Stimulated activated CD8-positive, alpha-beta memory T cell treated with anti-CD3 and anti-CD28 coated beads, Interleukin-4, amount 100 ng/mL, for 48 hours (primary cell): ENCODE measurements around the gene CEMIP2.

Source experiments
- DNase-seq: peaks from one replicate; pipeline ENCODE4 v3.0.0-alpha.2; 2020

Gene CEMIP2

DNA sequence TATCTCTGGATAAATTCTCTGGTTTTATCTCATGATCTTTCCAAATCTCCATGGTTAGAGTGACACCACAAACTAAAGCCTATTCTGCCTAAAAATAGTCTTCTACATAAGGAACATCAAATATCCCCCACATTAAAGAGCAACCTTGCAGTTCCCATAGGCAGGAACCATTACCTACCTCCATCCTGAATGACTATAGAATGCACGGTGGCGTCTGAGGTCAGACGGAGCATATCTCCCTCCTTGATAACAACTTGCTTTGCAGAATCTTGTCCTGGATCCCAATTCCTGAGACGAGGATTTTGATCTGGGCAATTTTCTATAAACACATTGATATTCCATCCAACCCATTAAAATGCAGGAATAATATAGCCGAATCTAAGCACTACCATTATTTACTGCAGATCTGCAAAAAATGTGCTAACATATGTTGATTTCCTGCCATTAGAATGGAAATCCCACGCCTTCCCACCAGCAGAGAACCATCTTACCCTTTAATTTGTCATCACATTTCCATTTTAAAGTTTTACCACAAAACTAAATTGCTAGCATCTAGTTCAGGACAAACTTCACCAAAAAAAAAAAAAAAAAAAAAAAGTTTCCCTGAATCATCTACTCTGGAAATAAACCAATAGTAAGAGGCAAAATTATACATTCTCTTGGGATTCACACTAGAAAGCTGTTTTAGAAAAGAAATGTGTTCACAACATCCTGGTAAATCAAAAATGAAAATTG, 22.1 kb downstream of the CEMIP2 start:
- no peak for DNase-seq

DNA sequence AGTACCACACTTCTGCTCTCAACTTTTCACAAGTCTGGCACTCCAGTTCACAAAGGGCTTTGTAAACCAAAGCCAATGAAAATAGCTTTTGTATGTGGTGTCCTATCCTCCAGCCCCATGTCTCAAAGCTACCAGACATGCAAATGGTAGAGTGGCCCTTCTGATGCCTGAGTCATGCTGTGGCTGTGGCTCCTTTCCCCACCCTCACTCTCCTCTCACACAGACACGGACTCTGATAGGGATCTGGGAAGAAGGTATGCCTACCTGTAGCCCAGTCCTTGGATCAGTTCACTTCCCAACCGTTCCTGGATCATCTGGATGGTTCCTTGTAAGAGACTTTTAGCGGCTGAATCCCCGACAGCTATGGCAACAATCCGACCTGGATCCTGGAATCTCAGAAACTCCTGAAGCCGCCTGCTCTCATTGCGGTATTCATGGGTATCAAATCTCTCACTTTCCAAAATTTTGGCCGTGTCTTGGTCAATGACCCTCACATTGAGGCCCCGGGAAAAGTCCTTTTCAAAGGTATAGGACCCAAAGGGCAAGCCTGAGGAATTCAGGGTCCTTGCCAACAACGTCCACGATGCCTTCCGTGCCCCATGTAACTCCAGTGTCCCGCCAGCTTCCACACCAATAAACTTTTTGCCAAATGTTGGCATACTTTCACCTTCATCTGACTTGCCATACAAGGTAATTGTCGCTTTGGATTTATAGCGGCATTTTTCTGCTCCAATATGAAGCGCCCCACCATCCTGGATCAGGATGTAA, 23.4 kb downstream of the CEMIP2 start:
- DNase-seq = no peak

DNA sequence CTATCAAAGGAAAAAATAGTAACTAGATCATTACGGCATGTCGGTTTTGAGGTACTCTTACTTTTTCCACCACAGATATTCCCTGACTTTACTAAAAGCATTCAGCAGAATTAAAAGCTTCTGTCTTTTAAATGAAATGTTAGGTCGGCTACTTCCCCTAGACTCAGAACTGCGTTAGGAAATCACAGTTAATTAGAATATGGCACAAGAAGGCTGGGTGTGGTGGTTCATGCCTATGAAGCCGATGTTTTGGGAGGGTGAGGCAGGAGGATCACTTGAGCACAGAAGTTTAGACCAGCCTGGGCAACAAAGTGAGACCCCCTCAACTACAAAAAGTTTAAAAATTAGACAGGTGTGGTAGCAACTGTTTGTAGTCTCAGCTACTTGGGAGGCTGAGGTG, 24.4 kb downstream of the CEMIP2 start:
- DNase-seq = no peak

DNA sequence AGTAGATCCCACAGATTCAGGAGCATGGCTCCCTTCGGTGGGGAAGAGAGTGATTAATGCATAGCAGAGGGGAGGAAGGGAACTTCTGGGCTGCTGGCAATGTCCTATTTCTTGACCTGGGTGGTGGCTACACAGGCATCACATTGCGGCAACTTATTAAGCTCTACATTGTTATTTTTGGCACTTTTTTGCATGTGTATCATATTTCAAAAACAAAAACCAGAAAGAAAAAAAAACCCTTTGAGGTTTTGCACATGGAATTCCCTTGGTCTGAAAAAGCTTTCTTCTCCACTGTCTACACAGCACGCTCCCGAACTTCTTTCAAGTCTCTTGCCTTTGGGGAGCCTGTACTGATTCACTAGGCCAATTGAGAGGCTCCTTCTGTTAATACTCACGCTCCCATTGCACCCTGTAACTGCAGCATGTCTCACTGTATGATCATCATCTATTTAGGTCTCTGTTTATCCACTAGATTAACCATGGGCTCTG, 25.1 kb downstream of the CEMIP2 start:
- DNase-seq = no peak

DNA sequence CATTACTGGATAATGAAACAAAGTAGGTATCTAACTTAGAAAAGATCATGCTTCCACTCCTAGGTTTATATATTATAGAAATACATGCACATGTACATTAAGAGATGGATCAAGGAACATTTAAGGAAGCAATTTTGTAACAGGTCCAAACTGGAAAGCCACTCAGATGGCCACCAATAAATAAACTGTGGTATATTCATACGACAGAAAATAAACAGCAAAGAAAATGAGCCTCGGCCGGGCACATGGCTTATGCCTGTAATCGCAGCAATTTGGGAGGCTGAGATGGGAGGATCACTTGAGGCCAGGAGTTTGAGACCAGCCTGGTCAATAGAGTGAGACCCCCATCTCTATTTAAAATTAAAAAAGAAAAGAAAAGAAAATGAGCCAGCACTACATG, 25.6 kb downstream of the CEMIP2 start:
- no peak for DNase-seq

DNA sequence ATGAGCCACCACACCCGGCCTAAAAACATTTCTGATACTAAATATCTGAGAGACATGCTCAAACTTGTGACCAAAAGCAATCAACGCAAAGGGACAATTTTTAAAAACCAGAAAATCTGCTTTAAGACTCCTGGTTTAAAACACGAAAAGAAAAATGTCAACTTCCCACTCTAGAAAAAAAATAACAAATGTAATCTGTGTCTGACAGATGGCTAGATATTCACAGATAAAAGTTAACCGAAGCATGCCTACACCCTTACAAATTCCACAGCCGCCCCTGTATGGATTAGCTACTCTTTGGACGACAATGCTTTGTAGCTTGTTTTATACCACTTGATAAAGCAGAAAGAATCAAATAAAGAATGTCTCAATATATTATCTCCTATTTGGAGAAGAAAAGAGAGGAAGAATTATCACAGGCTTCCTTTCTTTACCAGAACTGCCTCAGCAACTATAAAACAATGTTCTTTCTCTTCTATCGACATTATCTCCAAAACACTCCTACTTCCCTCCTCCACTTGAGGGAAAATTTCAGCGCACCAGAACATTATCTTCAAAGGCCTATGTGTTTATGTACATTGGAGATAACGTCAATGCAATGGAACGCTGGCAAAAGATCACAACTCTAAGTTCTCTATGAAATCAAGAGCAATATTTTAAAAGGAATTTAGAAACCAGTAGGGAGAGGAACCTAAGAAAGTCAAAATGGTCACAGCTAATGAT, 26.2 kb downstream of the CEMIP2 start:
- DNase-seq = no peak

DNA sequence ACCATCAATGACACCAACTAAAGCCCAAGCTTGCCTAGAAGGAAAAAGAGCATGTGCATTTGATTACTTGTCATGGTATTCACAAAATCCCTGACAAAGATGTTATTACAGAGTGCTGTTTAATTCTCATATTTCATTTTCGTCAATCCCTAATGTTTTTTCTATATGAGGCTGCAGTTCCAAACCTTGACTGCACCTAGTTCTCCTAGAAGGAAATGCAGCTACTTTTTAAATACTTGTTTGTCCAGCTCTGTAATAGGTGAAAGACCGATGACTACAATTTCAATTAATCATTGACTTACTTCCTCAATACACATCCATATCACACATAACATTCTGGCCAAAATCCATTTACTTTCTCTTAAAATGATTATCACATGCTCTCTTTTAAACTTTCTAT, 28.1 kb downstream of the CEMIP2 start:
- DNase-seq = no peak

DNA sequence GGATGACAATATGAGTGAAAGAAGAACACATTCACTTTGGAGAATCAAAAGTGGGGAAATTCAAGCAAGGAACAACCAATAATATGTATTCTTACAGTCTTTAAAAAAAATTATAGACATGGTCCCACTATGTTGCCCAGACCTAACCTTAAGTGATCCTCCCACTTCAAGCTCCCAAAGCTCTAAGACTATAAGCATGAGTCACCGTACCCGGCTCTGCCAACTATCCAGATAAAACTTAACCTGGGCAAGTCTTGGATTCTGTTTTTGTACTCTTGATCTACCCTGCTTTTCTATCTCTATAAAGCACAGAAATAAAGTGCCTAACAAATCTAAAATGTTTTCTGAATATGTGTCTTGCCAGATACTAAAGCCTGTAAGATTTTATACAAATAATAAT, 30.9 kb downstream of the CEMIP2 start:
- DNase-seq = no peak

DNA sequence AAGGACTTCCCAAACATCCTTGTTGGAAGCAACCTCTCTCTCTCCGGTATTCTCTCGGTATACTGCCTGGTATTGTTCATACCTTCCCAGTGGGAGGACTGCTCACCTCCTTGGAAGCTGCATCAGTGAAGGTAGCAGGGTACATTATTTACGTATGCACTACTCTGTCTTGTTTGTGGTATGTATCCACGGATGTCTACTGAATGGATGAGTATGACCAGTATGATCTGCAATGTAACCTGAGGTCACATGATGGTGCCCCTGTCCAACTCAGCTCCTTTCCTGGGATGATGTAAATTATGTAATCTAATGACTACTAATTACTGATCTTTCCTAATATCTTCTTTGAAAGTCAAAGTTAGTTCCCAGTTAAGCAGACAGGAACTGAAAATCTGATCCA, 32.1 kb downstream of the CEMIP2 start:
- no peak for DNase-seq

DNA sequence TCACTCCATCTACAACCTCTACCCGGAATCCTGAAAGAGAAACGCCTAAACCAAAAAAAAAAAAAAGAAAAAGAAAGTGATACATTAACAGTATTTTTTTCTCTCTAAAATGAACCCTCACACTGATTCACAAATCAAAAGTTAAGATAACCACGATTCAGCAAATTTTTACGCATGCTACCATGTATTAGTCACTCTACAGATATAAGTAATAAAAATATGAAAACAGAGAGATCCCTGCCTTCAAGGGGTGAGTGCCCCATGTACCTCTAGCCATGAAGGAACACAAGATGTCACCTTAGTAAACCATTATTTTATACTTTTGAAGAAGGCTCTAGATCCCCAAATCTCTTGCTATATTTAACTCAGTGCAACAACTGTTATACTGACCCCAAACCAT, 33.4 kb downstream of the CEMIP2 start:
- DNase-seq = no peak

DNA sequence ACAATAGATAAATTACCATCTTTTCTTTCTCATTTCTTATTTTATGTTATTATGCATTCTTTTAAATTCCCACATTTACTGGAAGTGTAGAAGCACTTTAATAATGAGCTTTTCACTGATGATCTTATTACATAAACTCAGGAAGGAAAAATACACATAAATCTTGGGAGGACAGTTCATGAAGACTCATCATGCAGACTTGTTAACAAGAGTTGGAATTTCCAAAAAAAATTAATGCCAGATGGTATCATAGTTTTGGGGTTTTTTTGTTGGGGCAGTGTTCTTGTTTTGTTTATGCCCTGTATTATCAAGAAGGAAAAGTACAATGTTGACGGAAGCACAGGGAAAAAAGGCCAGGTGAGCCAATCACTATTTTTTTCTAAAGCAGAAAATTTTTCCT, 35.1 kb downstream of the CEMIP2 start:
- DNase-seq = no peak

DNA sequence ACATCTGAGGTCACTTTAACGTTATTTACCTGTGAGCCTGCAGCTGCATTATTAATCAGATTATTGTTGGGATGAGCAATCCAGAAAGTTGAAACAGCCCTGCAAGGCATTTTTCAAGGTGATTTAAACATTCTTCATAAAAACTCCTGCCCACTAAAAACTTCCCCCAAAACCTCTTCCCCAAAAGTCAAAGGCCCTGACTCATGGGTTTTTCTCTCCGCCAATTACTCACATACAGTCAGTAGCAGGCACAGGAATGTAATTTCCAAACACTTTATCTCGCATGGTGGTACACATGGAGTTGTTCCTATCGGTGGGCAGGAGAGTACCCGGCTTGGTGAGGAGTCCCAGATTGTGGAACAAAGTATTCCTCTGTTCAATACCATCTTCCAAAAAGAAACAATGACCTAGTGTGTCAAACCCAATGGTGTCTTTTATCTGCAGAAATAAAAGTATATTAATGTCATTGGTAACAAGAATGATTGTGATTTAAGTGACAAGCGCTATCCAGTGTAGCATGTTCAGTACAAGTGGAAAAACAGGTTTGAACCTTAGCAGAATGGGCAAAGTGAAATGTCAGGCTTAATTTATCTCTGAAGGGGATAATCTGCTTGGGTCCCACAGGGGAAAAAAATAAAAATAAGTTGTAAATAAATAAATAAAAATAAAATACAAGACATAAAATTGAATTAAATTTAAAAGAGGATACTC, 38.3 kb downstream of the CEMIP2 start:
- no peak for DNase-seq

DNA sequence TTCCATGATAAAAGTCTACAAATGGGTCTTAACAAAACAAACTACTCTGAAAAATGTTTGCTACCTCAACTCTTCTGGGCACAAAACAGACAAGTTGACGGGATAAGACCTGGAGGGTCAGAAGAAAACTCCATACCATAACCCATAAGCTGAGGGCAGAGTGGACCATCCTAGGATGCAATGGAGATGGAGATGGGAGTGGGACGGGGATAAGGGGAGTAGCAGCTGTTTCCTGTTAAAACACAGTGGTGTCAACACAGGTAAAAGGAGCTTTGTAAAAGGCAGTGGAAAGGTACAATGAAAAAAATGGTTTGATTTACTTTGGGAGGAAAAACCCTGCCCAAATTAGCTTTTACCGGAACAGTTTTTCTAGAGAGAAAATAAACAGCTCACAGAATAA, 41.6 kb downstream of the CEMIP2 start:
- DNase-seq = no peak

DNA sequence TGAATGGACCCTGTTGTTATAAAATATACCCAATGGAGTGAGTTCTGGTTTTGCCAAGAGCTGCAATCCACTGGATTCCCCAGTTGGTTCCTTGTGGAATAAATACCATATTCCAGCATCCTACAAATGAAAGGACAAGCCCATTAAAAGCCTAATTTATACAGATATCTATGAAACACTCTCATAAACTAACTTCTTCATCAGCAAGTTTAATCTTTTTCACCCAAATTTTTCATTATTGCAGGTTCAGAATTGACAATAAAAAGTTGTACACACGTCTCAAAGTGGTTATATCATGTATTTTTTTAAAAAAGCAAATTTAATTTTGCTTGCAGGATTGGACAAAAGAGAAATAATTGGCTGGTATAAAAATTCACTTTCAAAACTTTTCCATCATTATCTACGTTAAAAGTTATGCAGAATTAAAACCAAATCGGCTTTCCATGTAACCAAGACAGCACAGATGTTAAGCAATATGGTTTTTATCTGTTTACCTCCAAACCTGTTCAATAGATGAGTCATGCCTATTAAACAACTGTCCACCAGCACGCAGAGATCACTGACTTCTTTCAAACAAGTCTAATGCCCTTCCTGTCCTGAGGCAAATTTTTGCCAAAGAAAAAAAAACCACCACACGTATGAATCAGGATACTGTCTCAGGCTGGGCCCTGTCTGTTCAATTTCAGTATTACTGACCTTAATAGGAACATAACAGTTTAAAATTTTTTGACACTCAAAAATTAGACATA, 42.5 kb downstream of the CEMIP2 start:
- no peak for DNase-seq

DNA sequence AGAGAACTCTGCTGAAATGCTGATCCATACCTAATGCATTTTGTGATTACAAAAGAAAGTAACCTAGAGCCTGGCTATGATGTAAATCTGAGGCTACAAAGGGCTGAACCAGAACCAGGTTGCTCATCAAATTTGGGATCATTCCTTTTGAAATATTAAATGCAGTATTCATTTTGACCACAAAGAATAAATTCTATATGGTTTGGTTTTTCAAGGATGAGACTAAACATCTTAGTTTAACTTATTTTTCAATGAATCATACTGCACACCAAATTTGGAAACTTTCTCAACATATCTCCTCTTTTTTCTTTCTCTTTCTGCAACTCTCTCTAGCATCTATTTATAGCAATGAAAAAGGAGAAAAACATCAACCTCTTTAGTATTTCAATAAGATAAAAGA, 46.5 kb downstream of the CEMIP2 start:
- no peak for DNase-seq

DNA sequence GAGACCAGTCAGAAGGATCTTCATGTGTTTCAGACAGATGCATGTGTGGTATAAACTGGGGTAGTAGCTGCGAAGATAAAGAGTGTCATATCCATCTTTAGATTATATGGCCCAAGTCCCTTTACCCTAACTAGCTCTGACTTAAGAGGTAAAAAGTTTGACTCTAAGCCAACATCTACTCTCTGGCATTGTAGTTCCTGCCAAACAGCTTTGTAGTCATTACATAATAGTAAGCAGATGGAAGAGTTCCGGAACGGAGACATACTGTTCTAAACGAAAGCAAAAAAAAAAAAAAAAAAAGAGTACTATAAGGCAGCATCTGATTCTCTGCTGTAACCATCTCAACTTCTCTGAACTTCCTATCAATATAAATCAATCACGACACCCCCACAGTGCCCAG, 48.8 kb downstream of the CEMIP2 start:
- DNase-seq = no peak

DNA sequence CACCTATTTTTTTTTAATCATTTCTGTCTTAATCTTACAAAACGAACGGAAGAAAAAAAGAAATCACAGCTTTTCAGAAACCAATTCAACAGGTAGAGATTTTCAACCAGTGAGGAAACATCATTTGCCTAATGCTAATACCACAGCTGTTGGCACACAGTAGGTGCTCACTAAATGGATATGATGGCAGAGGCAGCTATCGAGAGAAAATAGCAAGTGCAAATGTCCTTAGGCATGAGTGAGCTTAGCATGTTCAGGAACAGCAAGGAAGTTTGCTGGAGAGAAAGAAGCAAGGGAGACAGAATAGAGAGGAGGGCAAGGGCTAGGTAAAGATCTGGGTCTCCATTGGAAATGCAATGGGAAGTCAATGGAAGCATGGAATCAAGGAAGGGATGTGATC, 49.2 kb downstream of the CEMIP2 start:
- no peak for DNase-seq

DNA sequence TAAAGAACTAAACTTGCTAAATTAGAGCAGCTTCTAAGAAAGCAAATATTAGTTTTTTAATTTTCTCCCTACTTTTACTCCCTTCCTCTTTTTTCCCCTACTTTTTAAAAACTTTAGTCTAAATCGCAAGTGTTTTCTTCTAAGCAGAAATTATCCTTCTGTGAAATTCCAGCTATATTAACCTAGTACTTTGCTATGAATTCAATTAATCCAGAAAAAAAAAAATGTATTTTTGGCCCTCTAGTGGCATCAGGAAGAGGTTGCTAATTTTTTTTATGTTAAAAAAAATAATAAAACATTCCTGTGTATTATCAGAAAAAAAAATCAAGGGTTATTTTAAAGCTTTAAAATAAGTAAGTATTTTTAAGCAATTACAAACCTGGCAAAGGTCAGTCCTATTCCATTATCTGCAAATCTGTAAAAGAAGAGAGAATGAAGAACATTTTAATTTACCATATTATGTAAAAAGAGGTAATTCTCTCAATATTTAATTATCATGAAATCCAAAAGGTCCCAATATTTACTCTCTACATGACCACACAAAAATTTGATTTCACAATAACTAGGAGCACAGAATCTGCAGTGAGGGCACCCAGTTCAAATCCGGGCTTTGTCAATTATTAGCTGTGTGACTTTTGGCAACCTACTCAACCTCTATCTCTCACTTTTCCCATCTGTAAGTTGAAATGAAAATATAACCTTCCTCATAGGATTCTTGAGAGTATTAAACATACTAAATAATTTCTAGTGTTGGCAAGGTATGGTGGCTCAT, 52.0 kb downstream of the CEMIP2 start:
- DNase-seq = no peak

DNA sequence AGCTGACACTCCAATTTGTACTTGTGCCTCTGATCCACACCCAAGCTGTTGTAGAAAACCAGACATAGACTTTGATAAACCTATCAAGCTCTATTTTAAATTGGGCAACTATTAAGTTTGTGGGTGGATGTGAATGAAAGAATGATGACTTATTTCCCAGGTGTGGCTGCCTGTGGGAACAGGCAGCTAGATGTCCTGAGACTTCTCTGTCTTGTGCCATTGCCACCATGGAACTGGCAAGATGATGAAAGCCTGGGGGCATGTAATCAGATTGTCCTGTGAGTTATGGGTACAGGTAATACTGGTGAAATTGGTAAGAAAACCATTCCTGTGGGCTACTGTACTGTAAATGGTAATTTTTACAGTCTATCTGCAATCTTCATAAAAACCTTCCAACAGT, 57.5 kb downstream of the CEMIP2 start:
- DNase-seq = no peak

DNA sequence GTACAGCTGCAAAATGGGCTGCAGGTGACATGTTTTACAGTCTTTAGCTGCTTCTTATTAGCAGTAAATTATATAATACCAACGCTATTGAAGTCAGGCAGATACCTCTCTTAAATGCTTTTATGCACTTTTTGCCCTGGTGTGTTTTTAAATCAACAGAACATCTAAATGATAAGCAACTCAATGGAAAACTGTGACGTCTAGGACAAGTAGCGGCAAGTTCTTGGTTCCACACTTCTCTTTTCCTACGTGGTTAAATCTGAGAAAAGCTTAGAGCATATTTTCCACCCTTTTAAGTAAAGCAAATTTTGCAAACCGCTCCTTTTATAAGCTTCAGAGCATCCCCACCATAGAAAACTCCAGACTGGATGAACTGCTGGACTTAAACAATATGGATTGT, 58.1 kb downstream of the CEMIP2 start:
- DNase-seq = no peak

DNA sequence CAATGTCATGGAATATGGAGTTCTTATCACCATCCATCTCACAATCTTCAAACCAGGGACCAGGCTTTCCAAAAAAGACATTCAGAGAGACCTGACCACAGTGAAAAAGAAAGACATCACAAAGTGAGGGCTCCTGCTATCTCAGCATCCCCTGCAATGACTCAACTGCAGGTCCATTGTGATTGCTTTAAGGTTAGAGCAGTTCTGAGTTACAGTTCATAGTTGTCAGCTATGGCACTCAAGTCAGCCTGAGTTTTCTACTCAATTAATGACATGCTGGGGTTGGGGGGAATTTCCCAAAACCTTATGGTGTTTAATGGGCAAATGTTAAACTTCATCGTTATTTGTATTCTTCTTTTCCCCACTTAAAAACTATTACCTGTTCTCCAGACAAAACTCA, 58.9 kb downstream of the CEMIP2 start:
- DNase-seq = no peak

DNA sequence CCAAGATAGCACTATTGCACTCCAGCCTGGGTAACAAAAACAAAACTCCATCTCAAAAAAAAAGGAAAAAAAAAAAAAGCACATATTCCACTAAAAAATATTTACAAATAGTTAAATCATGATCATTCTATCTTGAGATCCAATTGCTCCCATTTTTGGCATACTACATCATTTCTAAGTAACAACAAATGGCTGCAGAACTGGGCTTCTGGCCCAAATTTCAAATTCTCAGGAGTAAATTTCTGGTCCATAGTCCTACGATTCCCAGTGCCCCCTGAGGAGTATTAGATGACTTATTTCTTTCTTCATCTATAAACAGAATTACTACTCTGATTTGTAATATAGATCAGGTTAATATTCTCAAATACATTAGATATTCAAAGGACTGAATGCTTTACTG, 62.1 kb downstream of the CEMIP2 start:
- no peak for DNase-seq
